WTC11 (cell line): ENCODE results near the gene RSKR. TPM values are rescaled to one million over a fixed set of nuclear protein-coding genes. Genes with fewer than 3 reads are reported as not detected.

Source experiments
- ATAC-seq: fragments of 200-7000 bp; cut with Tn5 transposase; 2 replicates; pipeline ENCODE4 v1.10.0; 2021; ENCODE audit warnings: mild to moderate bottlenecking, moderate library complexity
- CTCF ChIA-PET: fragments of 300-600 bp; sonication (Branson Sonifier 250); formaldehyde crosslinking; loops from one replicate; lab custom pipeline; 2021; ENCODE audit warnings: antibody characterized with exemption; lab: Charles Lee
- POLR2A ChIA-PET: fragments of 350-600 bp; sonication (Branson Sonifier 250); formaldehyde crosslinking; loops from one replicate; lab custom pipeline; 2021; ENCODE audit warnings: antibody characterized with exemption; lab: Charles Lee
- DNase-seq: peaks from one replicate; pipeline ENCODE4 v3.0.0; 2021; ENCODE audit warnings: low spot score
- H3K27ac Mint-ChIP-seq: 2 replicates; pipeline ENCODE4 v1.8.0; 2021; ENCODE audit warnings: mixed read lengths
- H3K27me3 Mint-ChIP-seq: 2 replicates; pipeline ENCODE4 v1.8.0; 2021; ENCODE audit warnings: low read depth, mild to moderate bottlenecking, moderate library complexity, mixed read lengths
- H3K36me3 Mint-ChIP-seq: 2 replicates; pipeline ENCODE4 v1.8.0; 2021; ENCODE audit warnings: mixed read lengths
- H3K4me1 Mint-ChIP-seq: 2 replicates; pipeline ENCODE4 v1.8.0; 2022; ENCODE audit warnings: mixed read lengths
- H3K4me3 Mint-ChIP-seq: 2 replicates; pipeline ENCODE4 v1.8.0; 2021; ENCODE audit warnings: mild to moderate bottlenecking, moderate library complexity, mixed read lengths
- H3K9me3 Mint-ChIP-seq: 2 replicates; pipeline ENCODE4 v1.8.0; 2021; ENCODE audit warnings: mixed read lengths
- ARID4B ChIP-seq: sonication (generic); formaldehyde crosslinking; IDR thresholded peaks from 2 replicates; pipeline ENCODE4 v1.8.0; 2023; ENCODE audit warnings: missing genetic modification reagents, mild to moderate bottlenecking, borderline replicate concordance
- CBFB ChIP-seq: sonication (generic); formaldehyde crosslinking; IDR thresholded peaks from 2 replicates; pipeline ENCODE4 v1.8.1; 2022; ENCODE audit warnings: mild to moderate bottlenecking, low read depth, missing genetic modification reagents
- EMX1 ChIP-seq: fragments of 250-450 bp; sonication (Bioruptor Pico); IDR thresholded peaks from 2 replicates; pipeline ENCODE4 v1.8.0; 2021; ENCODE audit warnings: mild to moderate bottlenecking
- FOXJ3 ChIP-seq: sonication (generic); formaldehyde crosslinking; IDR thresholded peaks from 2 replicates; pipeline ENCODE4 v1.9.0; 2021; ENCODE audit warnings: missing genetic modification reagents, mild to moderate bottlenecking, borderline replicate concordance
- HMGXB4 ChIP-seq: sonication (generic); formaldehyde crosslinking; IDR thresholded peaks from 2 replicates; pipeline ENCODE4 v1.8.1; 2023; ENCODE audit warnings: mild to moderate bottlenecking, moderate library complexity, missing genetic modification reagents
- JAZF1 ChIP-seq: fragments of 250-450 bp; sonication (Bioruptor Pico); IDR thresholded peaks from 2 replicates; pipeline ENCODE4 v1.9.0; 2021; ENCODE audit warnings: moderate library complexity, mild to moderate bottlenecking, inconsistent platforms
- MAX ChIP-seq: sonication (generic); formaldehyde crosslinking; IDR thresholded peaks from 2 replicates; pipeline ENCODE4 v1.8.0; 2022; ENCODE audit warnings: mild to moderate bottlenecking, missing genetic modification reagents
- MLX ChIP-seq: sonication (generic); formaldehyde crosslinking; IDR thresholded peaks from 2 replicates; pipeline ENCODE4 v1.8.1; 2023; ENCODE audit warnings: mild to moderate bottlenecking, missing genetic modification reagents, moderate library complexity
- MYBL2 ChIP-seq: sonication (generic); formaldehyde crosslinking; IDR thresholded peaks from 2 replicates; pipeline ENCODE4 v1.8.1; 2023; ENCODE audit warnings: mild to moderate bottlenecking, moderate library complexity, missing genetic modification reagents
- PRRX2 ChIP-seq: fragments of 250-450 bp; sonication (Bioruptor Pico); IDR thresholded peaks from 2 replicates; pipeline ENCODE4 v1.8.0; 2021; ENCODE audit warnings: mild to moderate bottlenecking
- SMAD3 ChIP-seq: sonication (generic); formaldehyde crosslinking; IDR thresholded peaks from 2 replicates; pipeline ENCODE4 v1.8.0; 2022; ENCODE audit warnings: missing genetic modification reagents, mild to moderate bottlenecking, borderline replicate concordance
- USF2 ChIP-seq: sonication (generic); formaldehyde crosslinking; IDR thresholded peaks from 2 replicates; pipeline ENCODE4 v1.8.1; 2023; ENCODE audit warnings: mild to moderate bottlenecking, missing genetic modification reagents, moderate library complexity
- ZMAT4 ChIP-seq: fragments of 250-450 bp; sonication (Bioruptor Pico); IDR thresholded peaks from 2 replicates; pipeline ENCODE4 v1.9.0; 2021; ENCODE audit warnings: mild to moderate bottlenecking
- ZNF121 ChIP-seq: sonication (generic); formaldehyde crosslinking; IDR thresholded peaks from 2 replicates; pipeline ENCODE4 v1.8.0; 2023; ENCODE audit warnings: missing genetic modification reagents
- ZNF219 ChIP-seq: sonication (generic); formaldehyde crosslinking; IDR thresholded peaks from 2 replicates; pipeline ENCODE4 v1.8.0; 2023; ENCODE audit warnings: missing genetic modification reagents, mild to moderate bottlenecking, borderline replicate concordance
- ZNF396 ChIP-seq: fragments of 250-450 bp; sonication (Bioruptor Pico); IDR thresholded peaks from 2 replicates; pipeline ENCODE4 v1.8.0; 2021; ENCODE audit warnings: mild to moderate bottlenecking, moderate library complexity, borderline replicate concordance
- ZNF416 ChIP-seq: fragments of 250-450 bp; sonication (Bioruptor Pico); IDR thresholded peaks from 2 replicates; pipeline ENCODE4 v1.9.0; 2021; ENCODE audit warnings: mild to moderate bottlenecking, inconsistent platforms
- total RNA-seq: library from RNA; stranded (reverse); gene quantifications from 3 replicates; pipeline ENCODE4 v1.2.3, GENCODE V29; 2021
- TF ChIP-seq, protein P1 (sequence below): sonication (generic); formaldehyde crosslinking; IDR thresholded peaks from 2 replicates; pipeline ENCODE4 v1.8.0; 2022; ENCODE audit warnings: missing genetic modification reagents
- TF ChIP-seq, protein P2 (sequence below): sonication (generic); formaldehyde crosslinking; conservative IDR thresholded peaks from 2 replicates; pipeline ENCODE4 v1.8.1; 2022; ENCODE audit warnings: mild to moderate bottlenecking, missing genetic modification reagents
- TF ChIP-seq, protein P3 (sequence below): sonication (generic); formaldehyde crosslinking; IDR thresholded peaks from 2 replicates; pipeline ENCODE4 v1.8.0; 2022; ENCODE audit warnings: mild to moderate bottlenecking, missing genetic modification reagents

The RSKR gene
- total RNA-seq, 1 experiment from 2014 or later = 28.0 TPM

DNA sequence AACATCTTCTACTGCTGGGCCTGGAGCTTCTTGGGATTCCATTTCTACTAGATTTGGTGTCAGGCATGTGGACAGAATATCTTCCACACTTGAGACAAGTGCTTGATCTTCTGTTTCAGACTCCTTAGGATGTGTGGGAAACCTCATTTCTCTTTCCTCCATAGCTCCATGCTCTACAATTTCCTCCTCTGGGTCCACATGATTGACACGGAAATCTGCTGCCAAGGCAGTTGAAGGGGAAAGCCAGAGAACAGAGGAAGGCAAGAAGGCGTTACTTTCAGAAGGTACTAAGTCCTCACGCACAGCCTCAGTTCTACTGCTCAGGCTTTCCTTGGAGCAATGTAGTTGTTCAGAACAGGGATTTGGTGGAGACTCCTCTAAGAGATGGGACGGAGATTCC is 21.7 kb downstream of the RSKR start:
- no peak for DNase-seq
- no peaks in the 10 kb centered on the region for H3K9me3 Mint-ChIP-seq
- TF ChIP-seq CBFB (CRISPR knock-in tag) (no peak), MLX (CRISPR knock-in tag) (no peak), ZNF416 (CRISPR knock-in tag) (no peak), ZMAT4 (no peak), ZNF219 (CRISPR knock-in tag) (no peak), EMX1 (no peak), USF2 (CRISPR knock-in tag) (no peak), HMGXB4 (CRISPR knock-in tag) (no peak), ZNF396 (CRISPR knock-in tag) (no peak)
- TF ChIP-seq, all 79 proteins: peak for 0
- Mint-ChIP-seq H3K36me3 (peaks cover 49% of the 10 kb centered on the region), H3K4me1 (peaks cover under 1% of the 10 kb centered on the region; the same call in 1 of the 2 replicates), H3K27me3 (no peaks in the 10 kb centered on the region), H3K27ac (no peak overlapping the region), H3K4me3 (no peak overlapping the region)
- ATAC-seq = no peak
- POLR2A ChIA-PET = no interaction called here
- CTCF ChIA-PET = interaction anchor here (1.1 kb wide), 1 partner anchor 21 kb away, joined by 4 read pairs; the partner anchor contains the start of gene PIGS

- TF ChIP-seq, protein P1, sequence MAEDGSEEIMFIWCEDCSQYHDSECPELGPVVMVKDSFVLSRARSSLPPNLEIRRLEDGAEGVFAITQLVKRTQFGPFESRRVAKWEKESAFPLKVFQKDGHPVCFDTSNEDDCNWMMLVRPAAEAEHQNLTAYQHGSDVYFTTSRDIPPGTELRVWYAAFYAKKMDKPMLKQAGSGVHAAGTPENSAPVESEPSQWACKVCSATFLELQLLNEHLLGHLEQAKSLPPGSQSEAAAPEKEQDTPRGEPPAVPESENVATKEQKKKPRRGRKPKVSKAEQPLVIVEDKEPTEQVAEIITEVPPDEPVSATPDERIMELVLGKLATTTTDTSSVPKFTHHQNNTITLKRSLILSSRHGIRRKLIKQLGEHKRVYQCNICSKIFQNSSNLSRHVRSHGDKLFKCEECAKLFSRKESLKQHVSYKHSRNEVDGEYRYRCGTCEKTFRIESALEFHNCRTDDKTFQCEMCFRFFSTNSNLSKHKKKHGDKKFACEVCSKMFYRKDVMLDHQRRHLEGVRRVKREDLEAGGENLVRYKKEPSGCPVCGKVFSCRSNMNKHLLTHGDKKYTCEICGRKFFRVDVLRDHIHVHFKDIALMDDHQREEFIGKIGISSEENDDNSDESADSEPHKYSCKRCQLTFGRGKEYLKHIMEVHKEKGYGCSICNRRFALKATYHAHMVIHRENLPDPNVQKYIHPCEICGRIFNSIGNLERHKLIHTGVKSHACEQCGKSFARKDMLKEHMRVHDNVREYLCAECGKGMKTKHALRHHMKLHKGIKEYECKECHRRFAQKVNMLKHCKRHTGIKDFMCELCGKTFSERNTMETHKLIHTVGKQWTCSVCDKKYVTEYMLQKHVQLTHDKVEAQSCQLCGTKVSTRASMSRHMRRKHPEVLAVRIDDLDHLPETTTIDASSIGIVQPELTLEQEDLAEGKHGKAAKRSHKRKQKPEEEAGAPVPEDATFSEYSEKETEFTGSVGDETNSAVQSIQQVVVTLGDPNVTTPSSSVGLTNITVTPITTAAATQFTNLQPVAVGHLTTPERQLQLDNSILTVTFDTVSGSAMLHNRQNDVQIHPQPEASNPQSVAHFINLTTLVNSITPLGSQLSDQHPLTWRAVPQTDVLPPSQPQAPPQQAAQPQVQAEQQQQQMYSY (CRISPR knock-in tag) = no peak
- TF ChIP-seq, protein P2, sequence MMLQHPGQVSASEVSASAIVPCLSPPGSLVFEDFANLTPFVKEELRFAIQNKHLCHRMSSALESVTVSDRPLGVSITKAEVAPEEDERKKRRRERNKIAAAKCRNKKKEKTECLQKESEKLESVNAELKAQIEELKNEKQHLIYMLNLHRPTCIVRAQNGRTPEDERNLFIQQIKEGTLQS = no peak
- TF ChIP-seq ZNF121 (CRISPR knock-in tag) = no peak
- TF ChIP-seq PRRX2 = no peak
- no peak for TF ChIP-seq JAZF1 (CRISPR knock-in tag)
- TF ChIP-seq, protein P3, sequence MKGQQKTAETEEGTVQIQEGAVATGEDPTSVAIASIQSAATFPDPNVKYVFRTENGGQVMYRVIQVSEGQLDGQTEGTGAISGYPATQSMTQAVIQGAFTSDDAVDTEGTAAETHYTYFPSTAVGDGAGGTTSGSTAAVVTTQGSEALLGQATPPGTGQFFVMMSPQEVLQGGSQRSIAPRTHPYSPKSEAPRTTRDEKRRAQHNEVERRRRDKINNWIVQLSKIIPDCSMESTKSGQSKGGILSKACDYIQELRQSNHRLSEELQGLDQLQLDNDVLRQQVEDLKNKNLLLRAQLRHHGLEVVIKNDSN (CRISPR knock-in tag) = no peak
- TF ChIP-seq ARID4B (CRISPR knock-in tag) = no peak
- no peak for TF ChIP-seq MYBL2 (CRISPR knock-in tag)
- TF ChIP-seq SMAD3 (CRISPR knock-in tag) = no peak
- TF ChIP-seq MAX = no peak
- TF ChIP-seq FOXJ3 (CRISPR knock-in tag) = no peak
- POLR2A ChIA-PET = no interaction called here
- Mint-ChIP-seq H3K27me3 (no peaks in the 10 kb centered on the region), H3K36me3 (peaks cover 20% of the 10 kb centered on the region), H3K4me1 (no peaks in the 10 kb centered on the region), H3K27ac (no peak overlapping the region), H3K9me3 (no peaks in the 10 kb centered on the region), H3K4me3 (no peak overlapping the region)
- no peak for ATAC-seq
- no peak for DNase-seq
- CTCF ChIA-PET = no interaction called here
These were observed 28.1 kb downstream of the RSKR start for GRCh38 chr17:28585851-28586250.
